GM18502 (cell line): ENCODE measurements around the gene L1CAM.

Experiments
- ATAC-seq: cut with Tn5 transposase; IDR thresholded peaks from one replicate; pipeline ENCODE4 v1.9.1; 2021; ENCODE audit warnings: mild to moderate bottlenecking; ENCODE audit not compliant: unreplicated experiment, poor library complexity

The L1CAM gene

DNA sequence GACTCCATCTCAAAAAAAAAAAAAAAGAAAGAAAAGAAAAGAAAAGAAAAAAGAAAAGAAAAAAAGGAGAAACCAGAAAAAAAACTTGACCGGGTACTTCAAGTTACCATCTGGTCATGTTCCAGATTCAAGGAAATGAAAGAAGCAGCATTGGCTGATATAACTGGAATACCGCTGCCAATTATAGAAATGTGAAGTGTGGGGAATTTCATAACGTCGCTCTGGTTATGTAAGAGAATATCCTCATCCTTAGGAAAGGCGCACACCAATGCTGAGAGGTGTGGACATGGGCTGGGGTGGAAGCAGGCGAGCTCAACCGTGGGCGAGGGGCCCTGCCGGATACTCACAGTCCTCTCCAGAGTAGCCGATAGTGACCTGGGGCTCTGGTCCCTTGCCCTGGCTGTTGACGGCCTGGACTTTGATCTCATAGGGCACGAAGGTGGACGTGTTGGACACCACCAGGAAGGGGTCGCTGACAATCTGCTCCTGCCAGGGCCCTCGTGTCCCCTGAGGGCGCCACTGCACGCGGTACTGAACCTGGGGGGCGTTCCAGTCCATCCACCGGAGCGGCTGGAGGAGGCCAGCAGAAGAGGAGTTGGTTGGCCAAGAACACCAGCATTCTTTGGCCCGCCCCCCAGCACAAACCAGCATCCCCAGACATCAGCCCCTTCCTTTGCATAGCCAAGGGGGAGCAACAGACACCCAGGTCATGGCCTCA lies 19.5 kb downstream of the L1CAM start:
- no peak for ATAC-seq

DNA sequence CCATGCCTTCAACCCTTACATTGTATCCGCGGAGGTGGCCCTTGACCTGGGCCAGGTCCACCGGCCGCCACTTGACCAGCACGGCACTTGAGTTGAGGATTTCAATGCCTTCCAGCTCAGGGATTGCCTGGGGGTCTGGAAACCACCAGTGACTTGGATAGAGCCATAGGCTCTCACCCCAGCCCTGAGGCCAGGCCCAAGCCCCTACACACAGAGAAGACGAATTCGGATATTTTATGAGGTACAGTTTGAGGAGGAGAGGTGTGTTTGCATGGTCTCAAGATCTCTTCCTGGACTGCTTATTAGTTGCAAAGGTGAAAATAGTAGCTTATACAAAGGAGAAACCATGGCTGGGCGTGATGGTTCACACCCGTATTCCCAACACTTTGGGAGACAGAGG lies 20.3 kb downstream of the L1CAM start:
- ATAC-seq, result no peak

DNA sequence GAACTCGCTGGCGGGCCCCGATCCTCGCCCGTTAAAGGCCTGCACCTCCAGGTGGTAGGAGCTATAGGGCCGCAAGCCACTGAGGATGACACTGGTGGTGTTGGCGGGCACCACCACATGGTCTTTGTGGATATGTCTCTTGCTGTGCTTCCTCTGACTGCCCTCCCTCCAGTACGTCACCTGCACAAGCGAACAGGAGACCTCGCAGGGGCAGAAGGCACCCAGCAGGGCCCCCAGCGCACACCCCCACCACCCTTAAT lies 20.7 kb downstream of the L1CAM start:
- ATAC-seq, result no peak

DNA sequence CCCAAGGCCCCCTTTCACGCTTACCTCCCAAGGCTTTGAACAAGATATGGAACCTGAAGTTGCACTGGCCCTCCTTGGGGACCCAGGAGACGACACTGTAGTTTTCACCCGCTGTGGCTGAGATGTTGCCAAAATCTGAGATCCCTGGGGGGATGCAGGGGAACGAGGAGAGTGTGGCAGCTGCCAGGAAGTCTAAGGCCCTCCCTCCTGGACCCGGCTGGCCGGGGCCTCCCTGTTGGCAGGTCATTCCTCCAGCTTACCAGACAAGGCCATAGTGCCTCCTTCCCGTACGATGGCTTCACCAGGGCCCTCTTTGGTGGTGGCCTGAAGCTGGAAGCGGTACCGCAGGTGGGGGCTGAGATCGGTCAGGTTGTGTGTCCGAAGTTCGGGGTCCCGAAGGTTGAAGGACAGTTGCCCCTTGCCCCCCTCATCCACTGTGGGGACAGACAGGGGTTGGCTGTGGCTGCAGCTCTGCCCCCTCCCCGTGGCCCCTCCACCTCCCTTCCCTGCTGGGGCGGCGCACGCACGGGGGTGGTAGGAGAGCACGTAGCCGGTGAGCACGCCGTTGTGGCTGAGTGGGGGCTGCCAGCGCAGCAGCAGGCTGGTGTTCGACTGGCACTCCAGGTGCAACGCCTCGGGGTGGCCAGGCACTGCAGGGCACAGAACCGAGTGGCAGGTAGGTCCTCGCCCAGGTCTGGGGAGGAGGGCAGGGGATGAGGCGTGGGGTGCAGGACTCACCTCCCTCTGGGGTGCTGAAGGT lies 21.2 kb downstream of the L1CAM start:
- no peak for ATAC-seq

DNA sequence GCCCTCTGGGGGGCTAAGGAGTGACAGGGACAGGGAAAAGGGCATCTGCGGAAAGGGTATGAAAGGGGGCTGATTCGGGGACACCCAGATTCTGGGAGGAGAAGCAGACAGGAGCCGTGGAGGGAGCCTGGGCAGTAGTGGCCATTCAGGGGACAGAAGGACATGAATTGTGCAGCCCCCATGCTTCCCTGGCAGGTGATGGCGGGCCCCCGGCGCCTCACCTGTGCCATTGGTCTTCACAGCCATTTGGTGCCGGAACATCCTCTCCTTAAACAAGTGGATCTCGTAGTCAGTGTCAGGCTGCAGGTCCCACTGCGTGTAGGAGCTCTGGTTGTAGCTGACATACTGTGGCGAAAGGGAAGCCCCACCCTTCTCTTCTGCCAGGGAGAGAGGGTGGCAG lies 21.9 kb downstream of the L1CAM start:
- no peak for ATAC-seq

DNA sequence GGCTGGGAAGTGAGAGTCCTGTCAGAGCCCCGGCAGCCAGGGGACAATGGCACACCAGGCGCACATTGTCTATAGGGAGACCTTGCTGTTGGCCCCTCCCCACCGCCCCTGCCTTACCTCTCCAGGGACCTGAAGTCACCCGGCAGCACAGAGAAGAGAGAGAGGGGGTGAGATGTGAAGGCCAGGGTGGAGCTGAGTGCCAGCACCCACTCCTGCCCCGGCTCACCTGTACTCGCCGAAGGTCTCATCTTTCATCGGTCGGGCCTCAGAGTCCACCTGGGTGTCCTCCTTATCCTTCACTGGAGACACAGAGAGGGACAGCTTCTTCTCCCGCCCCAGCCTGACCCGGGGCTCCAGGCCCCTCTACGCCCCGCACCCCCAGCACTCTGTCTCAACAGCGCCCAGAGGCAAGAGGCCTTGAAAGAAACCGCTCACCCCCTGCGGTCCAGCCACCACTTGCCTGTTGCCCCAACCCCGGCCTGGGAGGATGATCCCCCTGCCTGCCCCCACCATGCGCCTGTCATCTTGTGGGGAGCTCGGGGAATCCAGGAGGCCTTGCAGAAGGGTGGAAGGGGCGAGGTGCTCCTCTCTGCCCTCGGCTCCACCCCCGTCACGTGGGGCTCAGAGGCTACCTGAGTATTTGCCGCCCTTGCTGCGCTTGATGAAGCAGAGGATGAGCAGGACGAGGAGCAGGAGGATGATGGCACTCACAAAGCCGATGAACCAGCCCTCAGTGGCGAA lies 22.6 kb downstream of the L1CAM start:
- ATAC-seq, result no peak

DNA sequence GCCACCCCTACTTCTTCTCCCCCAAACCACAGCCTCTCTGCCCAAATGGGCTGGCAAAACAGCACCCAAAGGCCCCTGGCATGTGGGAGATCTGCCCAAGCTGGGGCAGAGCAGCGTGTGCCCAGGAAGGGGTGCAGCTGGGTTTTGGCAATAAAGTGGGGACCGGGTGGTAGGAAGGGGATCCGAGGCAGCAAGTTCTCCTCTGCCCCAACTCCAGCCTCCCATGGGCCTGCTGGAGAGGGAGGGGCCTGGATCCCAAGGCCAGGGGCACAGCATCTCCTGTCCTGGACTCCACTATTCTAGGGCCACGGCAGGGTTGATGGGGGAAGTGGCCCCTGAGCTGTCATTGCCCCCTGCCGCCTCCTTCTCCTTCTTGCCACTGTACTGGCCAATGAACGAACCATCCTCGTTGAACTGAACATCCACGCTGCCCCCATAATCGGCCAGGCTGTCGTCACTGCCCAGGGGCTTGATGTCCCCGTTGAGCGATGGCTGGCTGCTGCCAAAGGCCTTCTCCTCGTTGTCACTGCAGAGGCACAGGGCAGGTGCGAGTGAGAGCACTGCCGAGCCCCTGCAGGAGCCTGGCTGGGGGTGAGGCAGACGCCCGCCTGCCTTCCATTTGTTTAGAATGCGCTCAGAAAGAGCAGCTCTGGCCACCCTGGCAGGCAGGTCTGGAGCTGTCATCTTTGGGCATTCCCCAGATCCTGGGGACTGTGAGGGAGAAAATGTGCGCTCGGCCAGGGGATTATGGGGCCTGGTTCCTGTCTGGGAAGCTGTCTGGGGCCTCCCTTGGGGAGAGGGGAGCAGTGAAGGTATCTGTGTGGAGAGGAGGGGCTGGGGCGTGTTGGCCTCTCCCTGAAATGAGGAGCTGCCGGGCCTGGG lies 23.4 kb downstream of the L1CAM start:
- ATAC-seq, result no peak

DNA sequence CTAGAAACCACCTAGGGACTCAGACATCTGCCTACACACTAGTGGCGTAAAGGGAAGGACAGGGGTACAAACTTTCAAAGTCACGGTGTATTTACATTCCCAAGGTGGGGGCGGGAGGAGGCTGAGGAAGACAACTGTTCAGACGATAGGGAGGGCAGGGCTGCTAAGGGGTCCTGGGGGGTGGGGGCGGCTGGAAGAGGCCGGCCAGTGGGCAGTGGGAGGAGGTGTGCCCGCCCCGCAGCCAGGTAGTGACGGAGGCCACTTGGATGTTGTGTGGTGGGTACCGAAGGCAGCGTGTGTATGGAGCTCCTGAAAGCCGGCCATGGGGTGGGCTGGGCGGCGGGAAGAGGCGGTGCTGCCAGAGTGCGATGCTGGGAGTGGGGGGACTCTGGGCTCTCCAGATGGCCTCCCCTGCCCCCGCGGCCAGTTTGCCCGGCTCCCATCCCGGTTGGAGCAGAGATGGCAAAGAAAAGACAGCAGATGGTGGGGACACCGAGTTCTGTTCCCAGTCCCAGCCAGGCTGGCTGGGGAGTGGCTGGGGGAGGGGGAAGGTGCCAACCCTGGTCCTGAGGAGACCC lies 24.2 kb downstream of the L1CAM start:
- ATAC-seq, result no peak

DNA sequence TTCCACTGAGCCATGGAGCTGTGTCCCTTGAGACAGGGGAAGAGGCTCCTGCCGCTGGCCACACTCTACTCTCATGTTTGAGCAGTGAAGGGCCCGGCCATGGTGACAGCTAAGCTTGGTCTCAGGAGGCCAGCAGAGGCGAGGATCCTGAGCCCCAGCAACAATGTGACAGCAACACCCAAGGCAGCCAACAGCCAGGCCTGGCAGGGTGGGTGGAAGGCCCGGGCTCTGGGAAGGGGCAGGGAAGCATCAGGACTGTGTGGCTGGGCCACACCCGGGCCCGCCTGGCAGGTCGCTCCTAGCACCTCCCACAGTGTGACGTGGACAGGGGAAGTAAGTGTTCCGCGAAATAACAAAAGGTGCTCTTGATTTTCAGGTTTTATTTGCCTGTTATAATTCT lies 24.8 kb downstream of the L1CAM start:
- ATAC-seq, result no peak

DNA sequence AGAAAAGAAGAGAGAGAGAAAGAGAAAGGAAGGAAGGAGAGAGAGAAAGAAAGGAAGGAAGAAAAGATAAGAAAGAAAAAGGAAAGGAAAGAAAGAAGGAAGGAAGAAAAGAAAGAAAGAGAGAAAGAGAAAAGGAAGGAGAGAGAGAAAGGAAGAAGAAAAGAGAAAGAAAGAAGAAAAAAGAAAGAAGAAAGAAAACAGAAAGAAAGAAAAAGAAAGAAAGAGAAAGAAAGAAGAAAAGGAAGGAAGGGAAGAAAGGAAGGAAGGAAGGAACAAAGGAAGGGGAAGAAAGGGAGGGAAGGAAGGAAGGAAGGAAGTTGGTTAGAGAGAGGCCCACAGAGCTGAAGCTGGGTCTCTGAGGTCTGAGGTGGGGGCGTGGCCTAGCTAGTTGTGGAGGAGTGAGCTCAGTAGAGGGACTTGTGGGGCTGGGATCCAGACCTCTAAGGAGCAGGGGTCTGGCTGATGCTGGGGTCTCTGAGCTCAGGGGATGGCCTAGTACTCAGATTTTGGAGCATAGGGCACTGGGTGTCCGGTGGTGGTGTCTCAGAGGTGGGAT lies 28.5 kb downstream of the L1CAM start:
- no peak for ATAC-seq

DNA sequence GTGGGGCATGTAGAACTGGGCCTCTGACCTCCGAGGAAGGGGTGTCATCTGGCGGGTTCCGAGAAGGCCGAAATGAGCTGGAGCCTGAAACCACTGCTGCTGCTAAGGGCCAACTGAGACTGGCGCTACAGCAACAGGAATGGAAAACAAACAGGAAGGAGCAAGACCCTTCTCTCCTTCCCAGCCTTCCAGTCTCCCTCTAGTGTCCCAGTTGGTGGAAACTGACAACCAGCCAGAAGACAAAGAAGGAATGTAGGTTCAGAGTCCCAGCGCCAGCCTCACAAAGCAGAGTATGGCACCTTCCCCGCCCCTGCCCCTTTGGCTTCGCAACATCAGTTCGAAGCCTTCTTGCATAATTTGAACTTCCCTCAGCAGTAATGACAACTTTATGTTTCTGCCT lies 31.3 kb downstream of the L1CAM start:
- no peak for ATAC-seq

DNA sequence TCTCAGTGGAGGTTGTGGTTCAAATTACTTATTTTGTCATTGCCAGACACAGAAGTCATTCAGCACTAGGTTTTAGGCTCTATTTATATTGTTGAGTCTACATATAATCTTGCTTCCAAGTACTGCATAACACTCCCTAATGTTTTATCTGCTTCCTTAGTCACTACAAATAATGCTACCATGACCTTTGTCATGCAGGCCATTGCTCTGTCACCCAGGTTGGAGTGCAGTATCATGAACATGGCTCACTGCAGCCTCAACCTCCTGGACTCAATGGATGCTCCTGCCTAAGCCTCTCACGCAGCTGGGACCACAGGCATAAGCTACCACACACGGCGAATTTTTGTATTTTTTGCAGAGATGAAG lies 32.1 kb downstream of the L1CAM start:
- ATAC-seq, result no peak

DNA sequence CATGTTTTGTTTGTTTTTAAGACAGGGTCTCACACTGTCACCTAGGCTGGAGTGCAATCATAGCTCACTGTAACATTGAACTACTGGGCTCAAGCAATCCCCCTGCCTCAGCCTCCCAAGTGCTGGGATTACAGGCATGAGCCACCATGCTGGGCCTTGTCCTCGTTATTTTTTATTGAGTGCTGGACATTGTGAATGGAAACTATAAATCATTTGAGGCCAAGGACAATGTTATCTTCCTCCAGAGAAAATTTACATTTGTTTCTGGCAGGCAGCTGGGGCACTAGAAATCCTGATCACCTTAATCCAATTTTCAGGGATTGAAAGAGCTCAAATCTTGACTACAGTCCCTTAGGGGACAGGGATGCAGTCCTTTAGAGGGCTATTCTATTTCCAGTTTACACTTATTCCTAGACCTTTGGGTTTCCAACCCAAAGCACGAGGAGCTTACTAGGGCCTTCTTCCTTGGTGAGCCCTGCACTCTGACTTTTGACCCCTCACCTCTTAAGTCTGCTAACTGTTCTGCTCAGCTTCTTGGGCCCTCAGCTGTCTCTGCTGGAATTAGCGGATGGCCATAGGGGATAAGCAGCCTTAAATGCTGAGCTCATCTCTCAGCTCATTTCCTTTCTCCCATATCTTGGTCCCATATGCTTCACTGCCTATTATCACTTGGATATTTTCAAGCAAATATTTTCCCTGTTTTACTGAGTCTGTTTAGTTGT lies 32.6 kb downstream of the L1CAM start:
- no peak for ATAC-seq

DNA sequence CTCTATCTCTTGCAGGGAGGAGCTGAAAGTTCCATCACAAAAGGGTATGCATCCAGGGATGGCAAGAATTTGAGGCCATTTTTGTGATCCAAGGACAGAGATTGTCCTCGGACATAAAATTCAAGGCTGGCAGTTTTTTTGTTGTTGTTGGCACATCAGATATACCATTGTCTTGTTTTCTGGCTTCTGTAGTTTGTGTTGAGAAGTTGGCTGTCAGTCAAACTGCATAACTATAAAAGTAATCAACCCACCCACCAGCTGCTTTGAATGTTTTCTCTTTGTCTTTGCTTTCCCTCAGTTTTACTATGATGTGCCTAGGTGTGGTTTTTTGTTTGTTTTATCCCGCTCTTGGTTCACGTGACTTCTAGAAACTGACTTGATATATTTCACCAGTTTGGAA lies 34.0 kb downstream of the L1CAM start:
- ATAC-seq, result no peak

DNA sequence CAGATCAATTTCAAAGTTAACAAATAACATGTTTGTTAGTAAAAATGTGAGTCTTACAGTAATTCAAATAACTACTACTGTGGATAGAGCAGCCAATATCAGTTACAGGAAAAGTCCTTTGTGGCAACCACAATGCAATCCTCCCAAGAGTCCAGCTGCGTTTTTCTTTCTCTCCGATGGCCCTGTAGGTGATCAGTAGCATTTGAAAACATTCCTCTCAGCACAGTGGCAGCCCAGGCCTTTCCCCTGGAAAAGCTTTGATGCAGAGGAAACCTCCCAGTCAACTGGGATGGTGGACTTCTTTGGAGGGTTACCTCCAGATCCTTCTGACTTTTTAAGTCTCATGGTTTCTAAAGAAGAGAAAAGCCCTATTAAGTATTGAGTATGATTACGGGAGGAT lies 37.6 kb downstream of the L1CAM start:
- no peak for ATAC-seq

DNA sequence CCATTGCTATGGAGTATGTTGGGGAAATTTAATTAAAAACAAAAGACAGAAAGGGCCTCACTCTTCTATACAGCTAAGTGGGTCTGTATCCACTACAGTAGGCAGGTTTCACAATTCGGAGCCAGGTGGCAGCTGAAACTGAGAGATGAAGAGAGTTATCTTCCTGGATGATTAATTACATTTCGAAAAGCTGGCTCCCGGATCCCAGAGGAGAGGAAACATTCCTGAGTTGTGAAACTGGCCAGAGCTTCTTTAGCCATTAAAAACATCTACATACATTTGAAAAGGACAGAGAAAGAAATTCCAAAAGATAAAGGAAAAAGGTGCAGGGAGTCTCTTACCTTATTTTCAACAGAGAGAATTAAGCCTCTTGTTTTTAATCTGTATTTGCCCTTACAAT lies 40.1 kb downstream of the L1CAM start:
- ATAC-seq, result no peak

DNA sequence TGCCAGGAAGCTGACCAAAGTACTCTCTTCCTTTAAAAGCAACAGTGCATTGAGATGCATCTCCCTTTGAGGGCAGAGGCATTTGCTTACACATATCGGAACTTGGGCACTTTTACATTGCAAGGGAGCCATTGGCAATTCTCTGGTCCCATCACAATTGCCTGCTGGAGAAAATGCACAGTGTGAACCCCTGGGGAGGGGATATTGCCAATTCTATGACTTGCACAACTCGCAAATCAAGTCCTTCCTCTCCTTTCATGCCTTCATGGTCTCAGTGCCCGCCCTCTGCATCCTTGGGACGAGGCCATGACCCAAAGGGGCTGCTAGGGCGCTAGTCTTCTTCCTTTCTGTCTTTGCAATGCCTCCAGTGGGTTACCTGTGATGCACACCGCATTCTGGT lies 40.8 kb downstream of the L1CAM start:
- no peak for ATAC-seq

DNA sequence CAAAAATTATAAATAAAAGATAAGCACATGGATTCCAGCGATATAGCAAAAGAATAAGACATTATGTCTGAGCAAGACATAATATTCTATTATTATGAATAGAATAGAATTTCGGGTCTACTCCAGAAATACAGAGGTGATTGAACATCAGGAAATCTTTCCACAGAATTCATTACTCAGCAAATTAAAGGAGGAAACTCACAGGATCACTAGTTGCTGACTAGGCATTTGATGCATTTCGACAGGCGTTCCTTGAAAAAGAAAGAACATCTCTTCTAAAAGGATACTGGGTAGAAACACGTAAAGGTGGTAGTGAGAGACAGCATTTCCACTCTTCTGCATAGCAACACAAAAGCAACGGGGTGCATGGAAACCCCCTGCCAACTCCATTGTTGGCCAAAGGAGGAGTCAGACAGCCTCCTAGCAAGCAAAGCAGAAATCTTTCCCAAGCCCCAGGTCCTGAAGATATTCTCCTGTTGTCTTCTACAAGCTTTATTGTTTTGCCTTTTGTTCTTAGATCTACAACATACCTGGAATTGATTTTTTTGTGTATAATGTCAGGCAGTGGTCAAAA lies 41.4 kb downstream of the L1CAM start:
- no peak for ATAC-seq

DNA sequence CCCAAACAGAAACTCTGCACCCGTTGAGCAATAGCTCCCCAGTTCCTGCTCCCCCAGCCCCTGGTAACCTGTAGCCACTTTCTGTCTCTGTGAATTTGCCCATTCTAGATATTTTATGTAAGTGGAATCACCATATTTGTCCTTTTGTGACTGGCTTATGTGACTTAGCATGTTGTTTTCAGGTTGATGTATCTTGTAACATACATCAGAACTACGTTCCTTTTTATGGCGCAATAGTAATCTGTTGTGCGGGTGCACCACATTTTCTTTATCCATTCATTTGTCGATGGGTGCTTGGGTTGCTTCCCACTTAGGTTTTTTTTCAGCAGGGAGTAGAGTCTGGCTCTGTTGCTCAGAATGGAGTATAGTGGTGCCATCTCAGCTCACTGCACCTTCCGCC lies 49.1 kb downstream of the L1CAM start:
- ATAC-seq, result no peak
